Regular cardiac myocyte (primary cell): ENCODE data around the gene CEP97. TPM values are rescaled to one million over a fixed set of nuclear protein-coding genes. Genes with fewer than 3 reads are reported as not detected.

ENCODE experiments used
- total RNA-seq: library from RNA; depleted of rRNA; stranded (reverse); fragments of >200 nt; gene quantifications from 2 replicates; pipeline ENCODE4 v1.2.3, GENCODE V29; 2014

Gene CEP97
- 11.6 and 21.5 TPM in 2 replicates for total RNA-seq

GRCh38 chr3:101724329-101725193 is at the start of gene CEP97:
CEP97 (plus strand) TSS chr3:101724614; CDS start chr3:101724677, 63 bp downstream.

DNA sequence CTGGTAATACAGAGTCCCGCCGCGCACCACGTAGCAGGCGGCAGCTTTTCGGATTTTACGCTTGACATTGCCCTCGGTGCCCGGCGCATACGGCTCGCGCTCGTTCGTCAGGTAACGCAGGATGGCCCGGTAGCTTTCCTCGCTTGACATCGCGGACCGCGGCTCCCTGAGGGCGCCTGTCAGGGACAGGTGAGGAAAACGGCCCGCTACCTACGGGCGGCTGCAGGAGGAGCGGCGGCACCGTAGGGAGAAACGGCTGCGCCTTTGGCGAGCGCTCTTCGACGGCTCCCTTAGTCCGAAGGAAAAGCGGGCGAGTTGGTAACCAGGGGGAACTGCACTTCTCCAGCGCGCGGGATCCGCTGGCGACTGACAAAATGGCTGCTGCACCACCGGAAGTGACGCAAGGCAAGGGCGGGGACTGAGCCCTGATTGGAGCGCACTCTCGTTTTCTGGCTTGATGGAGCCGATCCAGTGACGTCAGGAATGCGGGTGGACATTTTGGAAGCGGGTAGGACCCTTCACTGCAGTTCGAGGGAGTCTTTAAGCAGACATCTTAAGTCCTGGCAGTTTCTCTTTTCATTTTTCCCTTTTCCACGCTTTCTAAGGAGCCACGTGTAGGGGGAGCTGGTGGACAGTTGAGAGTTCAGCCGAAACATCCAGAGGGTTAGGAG is 47.5 kb upstream of the CEP97 start, which contains the start of gene ZBTB11:
Gene ZBTB11, minus strand, starts transcription at position 368 of the 671 bp plus-strand sequence. Its CDS starts 218 bp downstream, at position 150.

GRCh38 chr3:101779047-101779821 is 54.8 kb downstream of the CEP97 start, which contains the start of gene NXPE3:
NXPE3 (plus strand) TSS chr3:101779211; CDS start chr3:101785597, 6,386 bp downstream.

Other genes with a start within 250 kb of the CEP97 start
- gene SENP7, start 211.4 kb upstream of the CEP97 start, total RNA-seq, result 8.1 and 8.7 TPM in 2 replicates
- gene TRMT10C, start 162.7 kb upstream of the CEP97 start, total RNA-seq, result 26.2 and 32.2 TPM in 2 replicates
- gene PCNP, start 150.4 kb upstream of the CEP97 start, total RNA-seq, result 101 and 115 TPM in 2 replicates
- gene ZBTB11, start 47.5 kb upstream of the CEP97 start, total RNA-seq, result 25.9 and 26.8 TPM in 2 replicates
- 1,792 and 2,222 TPM in 2 replicates for gene RPL24, start 37.9 kb upstream of the CEP97 start, total RNA-seq
- gene NXPE3, start 54.6 kb downstream of the CEP97 start, total RNA-seq, result 25.1 and 30.9 TPM in 2 replicates
- gene NFKBIZ, start 124.9 kb downstream of the CEP97 start, total RNA-seq, result 82.2 and 164 TPM in 2 replicates